Body of pancreas (tissue), 4 donors: ENCODE data around the gene ST3GAL4.

Experiments used
- POLR2A ChIP-seq, 3 donors: fragments of 450-650 bp; IDR thresholded peaks; one replicate each; pipeline ENCODE4 v1.6.1; 2016; ENCODE audit warnings: antibody characterized with exemption in 3 of 3, mild to moderate bottlenecking in 2 of 3
- TF ChIP-seq, protein P1 (sequence below), 7 experiments: fragments of 450-650 bp in 4 of 7; fragments of 200-600 bp in 3 of 7; sonication (generic) in 3 of 7; IDR thresholded peaks; one replicate each; pipeline ENCODE4 v1.5.1; 2016 to 2019; ENCODE audit warnings: antibody characterized with exemption in 7 of 7

GRCh38 chr11:126436209-126436755 lies 80.8 kb downstream of the ST3GAL4 start:
- no peak for TF ChIP-seq POLR2A (IDR thresholded peaks at IDR 0.05)
- TF ChIP-seq, protein P1, sequence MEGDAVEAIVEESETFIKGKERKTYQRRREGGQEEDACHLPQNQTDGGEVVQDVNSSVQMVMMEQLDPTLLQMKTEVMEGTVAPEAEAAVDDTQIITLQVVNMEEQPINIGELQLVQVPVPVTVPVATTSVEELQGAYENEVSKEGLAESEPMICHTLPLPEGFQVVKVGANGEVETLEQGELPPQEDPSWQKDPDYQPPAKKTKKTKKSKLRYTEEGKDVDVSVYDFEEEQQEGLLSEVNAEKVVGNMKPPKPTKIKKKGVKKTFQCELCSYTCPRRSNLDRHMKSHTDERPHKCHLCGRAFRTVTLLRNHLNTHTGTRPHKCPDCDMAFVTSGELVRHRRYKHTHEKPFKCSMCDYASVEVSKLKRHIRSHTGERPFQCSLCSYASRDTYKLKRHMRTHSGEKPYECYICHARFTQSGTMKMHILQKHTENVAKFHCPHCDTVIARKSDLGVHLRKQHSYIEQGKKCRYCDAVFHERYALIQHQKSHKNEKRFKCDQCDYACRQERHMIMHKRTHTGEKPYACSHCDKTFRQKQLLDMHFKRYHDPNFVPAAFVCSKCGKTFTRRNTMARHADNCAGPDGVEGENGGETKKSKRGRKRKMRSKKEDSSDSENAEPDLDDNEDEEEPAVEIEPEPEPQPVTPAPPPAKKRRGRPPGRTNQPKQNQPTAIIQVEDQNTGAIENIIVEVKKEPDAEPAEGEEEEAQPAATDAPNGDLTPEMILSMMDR (IDR thresholded peaks at IDR 0.05) = no peak
